Measurements from ENCODE around the gene FOSL1.

Gene FOSL1

GRCh38 chr11:65921033-65921555 lies 20.9 kb upstream of the FOSL1 start:
- DNase-seq = peak in 2 of 10 donors; percentile 30 to 57
- intact Hi-C loops (cut with DNase I) = no loop called here

DNA sequence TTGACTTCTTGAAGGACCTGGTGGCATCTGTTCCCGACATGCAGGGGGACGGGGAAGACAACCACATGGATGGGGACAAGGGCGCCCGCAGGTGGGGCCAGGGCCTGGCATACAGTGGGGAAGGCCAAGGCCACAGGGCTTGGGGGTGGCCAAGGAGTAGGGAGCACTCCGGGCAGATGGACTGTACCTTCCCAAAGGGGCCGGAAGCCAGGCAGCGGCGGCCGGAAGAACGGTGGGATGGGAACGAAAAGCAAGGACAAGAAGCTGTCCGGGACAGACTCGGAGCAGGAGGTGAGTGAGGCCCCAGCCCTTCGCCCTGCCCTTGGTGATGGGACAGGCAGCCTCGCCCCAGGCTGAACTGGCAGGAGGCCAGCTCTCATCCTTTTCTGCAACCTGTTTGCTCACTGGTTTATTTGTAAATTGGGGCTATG lies 20.2 kb upstream of the FOSL1 start:
- peak in 2 of 10 donors; percentile 82 to 85 for DNase-seq
- intact Hi-C loops (cut with DNase I) = loop anchor here (1.0 kb wide), 1 partner anchor 28 kb away; no protein-coding TSS in a partner anchor

GRCh38 chr11:65919573-65920371 lies 19.6 kb upstream of the FOSL1 start:
- peak in 7 of 10 donors; percentile 27 to 91 (median 51) for DNase-seq

DNA sequence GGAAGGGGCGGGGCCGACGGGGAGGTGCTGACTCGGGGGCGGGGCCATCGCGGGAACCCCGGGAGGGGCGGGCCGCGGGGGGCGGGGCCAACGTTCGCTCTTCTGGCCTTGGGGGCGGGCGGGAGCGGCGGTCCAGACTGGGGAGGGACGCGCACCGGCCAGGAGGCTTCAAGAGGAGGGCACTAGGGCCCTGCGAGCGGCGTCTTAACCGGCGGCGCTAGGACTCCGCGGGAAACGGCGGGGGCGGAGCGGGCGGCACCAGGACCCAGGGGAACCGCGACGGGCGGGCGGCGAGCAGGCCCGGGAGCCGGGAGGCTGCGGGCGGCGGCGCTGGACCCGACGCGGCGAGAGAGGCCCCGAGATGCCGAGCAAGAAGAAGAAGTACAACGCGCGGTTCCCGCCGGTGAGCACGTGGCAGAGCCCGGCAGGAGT lies 19.0 kb upstream of the FOSL1 start, which contains the start of gene DRAP1:
TSS of gene DRAP1 (plus strand) at position 286 of the 432 bp plus-strand sequence. CDS start at position 362, 76 bp downstream.
- intact Hi-C loops (cut with DNase I) = loop anchor here (2.0 kb wide), 2 partner anchors 30 to 42 kb away; partner anchors contain the start of genes FIBP and SART1
- peak; percentile 98 to 100 (median 100) for DNase-seq

More at GRCh38 chr11:65919573-65920371, 19.6 kb upstream of the FOSL1 start:
- intact Hi-C loops (cut with DNase I) = loop anchor here (1.0 to 2.0 kb wide), 3 partner anchors 27 to 41 kb away; partner anchors contain the start of genes FIBP and SART1

GRCh38 chr11:65918211-65919140 lies 18.3 kb upstream of the FOSL1 start, which contains the start of gene C11orf68:
C11orf68 (minus strand) TSS chr11:65919062; CDS start chr11:65919031, 31 bp downstream.
- DNase-seq = peak in 3 of 10 donors; percentile 66 to 81 (median 66)
- intact Hi-C loops (cut with DNase I) = loop anchor here (2.0 kb wide), 2 partner anchors 30 to 42 kb away; partner anchors contain the start of genes FIBP and SART1

DNA sequence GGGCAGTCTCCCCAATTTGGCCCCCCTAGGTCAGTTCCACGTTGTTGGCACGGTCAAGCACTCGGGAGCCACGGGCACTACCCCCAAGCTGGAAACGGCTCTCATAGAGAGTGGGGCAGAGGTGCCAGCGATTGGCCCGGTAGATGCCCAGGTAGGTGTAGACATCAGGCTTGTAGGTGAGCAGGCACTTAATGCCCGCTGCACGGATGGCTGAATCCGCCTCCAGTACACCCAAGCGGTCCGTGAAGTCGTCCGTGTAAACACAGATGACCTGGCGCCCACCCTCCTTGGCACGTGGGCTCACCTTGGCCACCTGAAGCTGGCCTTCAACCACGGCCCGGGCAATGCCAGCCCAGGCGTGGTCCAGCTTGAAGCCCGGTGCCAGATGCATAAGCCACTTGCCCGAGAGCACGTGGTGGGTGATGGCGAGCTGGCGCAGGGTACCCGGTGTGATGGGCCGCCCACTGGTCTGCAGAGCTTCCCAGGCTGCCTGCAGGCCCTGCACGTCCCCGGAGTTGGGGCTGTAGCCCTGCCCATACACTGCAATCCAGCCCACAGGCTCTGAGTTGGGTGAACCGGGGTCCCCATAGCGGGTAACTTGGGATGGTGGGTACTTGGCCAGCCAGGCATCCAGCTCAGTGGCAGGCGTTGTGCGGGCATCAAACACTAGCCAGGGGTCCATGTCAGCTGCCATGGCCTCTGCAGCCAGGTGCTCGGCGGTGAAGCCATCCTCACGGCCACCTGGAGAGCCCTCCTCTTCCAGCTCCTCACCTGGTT lies 17.4 kb upstream of the FOSL1 start:
- DNase-seq = peak in 2 of 10 donors; percentile 73 to 85
- intact Hi-C loops (cut with DNase I) = loop anchor here (2.0 kb wide), 2 partner anchors 29 to 43 kb away; partner anchors contain the start of genes FIBP and SART1

- DNase-seq = no peak
- intact Hi-C loops (cut with DNase I) = no loop called here
Measured at GRCh38 chr11:65917077-65917433, 16.9 kb upstream of the FOSL1 start.

- intact Hi-C loops (cut with DNase I) = no loop called here
- peak in 2 of 10 donors; percentile 54 to 62 for DNase-seq
Measured at GRCh38 chr11:65916391-65916790, 16.2 kb upstream of the FOSL1 start.

GRCh38 chr11:65915821-65916251 lies 15.6 kb upstream of the FOSL1 start:
- peak in 6 of 10 donors; percentile 14 to 93 (median 70) for DNase-seq
- intact Hi-C loops (cut with DNase I) = no loop called here

DNA sequence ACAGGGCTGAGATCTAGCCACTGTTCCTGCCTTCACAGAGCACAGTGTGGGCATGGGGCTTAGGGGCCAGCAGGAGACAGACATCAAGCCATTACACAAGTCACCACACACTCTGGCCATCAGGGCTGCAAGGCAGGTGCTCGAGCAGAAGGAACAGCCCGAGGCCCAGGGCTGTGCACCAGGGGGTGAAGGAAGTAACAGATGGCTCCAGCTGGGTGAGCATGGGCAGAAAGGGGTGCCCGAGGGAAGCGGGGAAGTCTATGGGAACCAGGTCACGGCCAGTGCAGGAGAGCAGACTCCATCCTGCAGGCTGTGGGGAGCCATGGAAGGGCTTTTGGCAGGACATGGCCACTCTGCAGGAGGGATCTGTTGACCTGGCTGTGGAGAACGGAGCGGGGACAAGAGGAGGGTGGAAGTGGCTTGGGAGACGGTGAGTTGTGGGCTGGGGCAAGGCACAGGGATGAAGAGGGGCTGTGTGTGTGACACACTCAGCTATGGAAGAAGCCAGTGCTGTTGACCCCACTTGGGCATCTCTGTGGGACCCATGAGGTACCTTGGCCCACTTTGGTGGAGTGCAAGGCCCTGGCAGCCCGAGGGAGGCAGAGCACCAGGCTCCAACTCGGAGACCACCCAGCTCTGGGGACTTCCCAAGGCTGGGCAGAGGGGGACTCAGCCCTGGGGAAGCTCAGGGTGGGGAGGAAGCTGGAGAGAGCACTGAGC lies 15.1 kb upstream of the FOSL1 start:
- DNase-seq = peak in 2 of 10 donors; percentile 74 to 78
- intact Hi-C loops (cut with DNase I) = no loop called here

GRCh38 chr11:65912845-65913244 lies 12.7 kb upstream of the FOSL1 start:
- peak in 2 of 10 donors; percentile 34 to 54 for DNase-seq
- intact Hi-C loops (cut with DNase I) = no loop called here

DNA sequence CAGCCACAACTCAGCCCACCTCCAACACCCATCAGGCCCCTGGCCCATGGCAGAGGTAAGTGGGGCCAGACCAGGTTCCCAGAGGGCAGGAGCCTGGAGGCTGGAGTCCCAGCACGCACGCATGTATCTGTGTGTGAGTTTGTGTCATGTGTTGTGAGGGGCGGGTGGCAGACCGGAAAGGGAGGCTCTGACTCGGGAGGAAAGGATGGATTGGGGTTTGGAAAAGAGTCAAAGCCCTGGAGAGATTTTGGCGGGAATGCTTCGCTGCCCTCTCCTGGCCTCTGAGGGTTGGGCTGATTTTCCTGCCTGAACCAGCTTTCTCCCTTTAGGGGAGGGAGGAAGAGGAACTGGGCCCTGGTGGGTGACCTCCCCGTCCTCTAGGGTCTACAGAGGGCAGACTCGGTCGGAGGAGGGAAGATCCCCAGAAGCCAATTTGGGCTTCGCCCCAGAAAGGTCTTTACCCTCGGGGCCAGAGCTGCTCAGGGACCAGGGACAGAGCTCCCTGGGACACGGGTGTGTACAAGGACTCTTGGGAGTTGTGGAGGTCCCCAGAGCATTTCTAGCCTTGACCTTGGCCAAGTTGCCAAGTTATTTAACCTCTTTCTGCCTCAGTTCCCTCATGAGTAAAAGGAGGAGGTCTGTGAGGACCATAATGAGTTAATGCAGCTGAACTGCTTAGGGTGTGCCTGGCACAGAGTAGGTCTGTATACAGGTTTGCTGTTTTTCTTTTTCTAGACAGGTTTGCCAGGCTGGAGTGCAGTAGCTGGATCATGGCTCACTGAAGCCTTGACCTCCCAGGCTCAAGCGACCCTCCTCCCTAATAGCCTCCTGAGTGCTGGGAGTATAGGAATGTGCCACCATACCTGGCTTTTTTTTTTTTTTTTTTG lies 11.7 kb upstream of the FOSL1 start:
- intact Hi-C loops (cut with DNase I) = no loop called here

DNA sequence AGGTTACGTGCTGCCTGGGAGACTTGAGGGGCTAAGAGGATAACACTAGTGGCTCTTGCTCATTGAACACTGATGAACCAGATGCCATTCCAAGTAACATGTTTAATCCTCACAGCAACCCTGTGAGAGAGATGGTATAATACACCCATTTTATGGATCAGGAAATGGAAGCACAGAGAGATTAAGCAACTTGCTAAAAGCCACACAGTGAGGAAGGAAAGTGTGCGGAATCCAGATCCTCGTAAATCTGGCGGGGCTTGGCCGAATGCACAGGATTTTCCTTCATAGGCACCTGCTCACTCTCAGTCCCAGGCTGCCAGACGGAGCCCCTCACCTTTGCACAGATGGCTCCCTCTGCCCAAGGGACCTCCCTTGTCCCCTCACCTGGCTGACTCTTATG lies 7.7 kb upstream of the FOSL1 start:
- peak in 2 of 10 donors; percentile 22 to 55 for DNase-seq
- intact Hi-C loops (cut with DNase I) = no loop called here

More for the DNA sequence above, 11.7 kb upstream of the FOSL1 start:
- DNase-seq = peak in 2 of 10 donors; percentile 60 to 67

DNA sequence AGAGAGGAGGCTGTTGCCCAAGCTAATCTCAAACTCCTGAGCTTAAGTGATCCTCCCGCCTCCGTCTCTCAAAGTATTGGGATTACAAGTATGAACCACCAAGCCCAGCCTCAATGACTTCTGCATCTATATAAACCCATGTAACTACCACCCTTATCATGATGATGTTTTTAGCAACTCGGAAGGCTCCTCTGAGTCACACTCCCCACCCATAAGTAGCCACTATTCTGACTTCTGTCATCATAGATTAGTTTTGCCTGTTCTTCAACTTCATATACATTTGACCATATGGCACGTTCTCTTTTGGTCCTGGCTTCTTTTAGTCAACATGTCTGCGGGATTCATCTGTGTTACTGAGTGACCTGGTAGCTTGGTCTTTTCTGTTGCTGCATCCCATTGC lies 6.4 kb upstream of the FOSL1 start:
- intact Hi-C loops (cut with DNase I) = no loop called here

GRCh38 chr11:65903715-65904114 lies 3.5 kb upstream of the FOSL1 start:
- peak in 2 of 10 donors; percentile 13 to 20 for DNase-seq
- intact Hi-C loops (cut with DNase I) = no loop called here

More for the DNA sequence above, 6.4 kb upstream of the FOSL1 start:
- DNase-seq = no peak

GRCh38 chr11:65903068-65903481 lies 2.9 kb upstream of the FOSL1 start:
- intact Hi-C loops (cut with DNase I) = no loop called here
- DNase-seq = peak in 2 of 10 donors; percentile 12 to 65

- peak in 2 of 10 donors; percentile 36 to 55 for DNase-seq
- intact Hi-C loops (cut with DNase I) = no loop called here
Measured at GRCh38 chr11:65900899-65901180, 652 bp upstream of the FOSL1 start.
